Muscle layer of colon (tissue), 2 donors: ENCODE measurements around the gene GLUD1.
"Not testable (repeated sequence)": the region's sequence is repeated elsewhere in the genome, so short reads cannot be mapped to it uniquely, and the experiment has no call there.

ENCODE experiments used
- H3K27ac ChIP-seq: one replicate; pipeline ENCODE4 v1.7.0; 2013; ENCODE audit warnings: low read depth, mild to moderate bottlenecking, low read length, moderate library complexity
- H3K27me3 ChIP-seq, 2 donors: one replicate each; pipeline ENCODE4 v1.7.0; 2013; ENCODE audit warnings: low read length in 2 of 2, mild to moderate bottlenecking in 2 of 2; ENCODE audit not compliant: insufficient read depth in 2 of 2, control insufficient read depth in 1 of 2
- H3K36me3 ChIP-seq: one replicate; pipeline ENCODE4 v1.7.0; 2013; ENCODE audit warnings: mild to moderate bottlenecking, low read length; ENCODE audit not compliant: insufficient read depth
- H3K4me1 ChIP-seq: one replicate; pipeline ENCODE4 v1.7.0; 2013; ENCODE audit warnings: mild to moderate bottlenecking, low read length; ENCODE audit not compliant: insufficient read depth
- H3K4me3 ChIP-seq, 2 donors: one replicate each; pipeline ENCODE4 v1.7.0; 2013; ENCODE audit warnings: low read length in 2 of 2, low read depth in 1 of 2, mild to moderate bottlenecking in 1 of 2, moderate library complexity in 1 of 2
- H3K9ac ChIP-seq: one replicate; pipeline ENCODE4 v1.7.0; 2013; ENCODE audit warnings: low read length
- H3K9me3 ChIP-seq: one replicate; pipeline ENCODE4 v1.7.0; 2013; ENCODE audit warnings: mild to moderate bottlenecking, low read length
- donor health status: abdominal sarcoma.
- donor health status: Adenocarcinoma of cecum.

The GLUD1 gene

DNA sequence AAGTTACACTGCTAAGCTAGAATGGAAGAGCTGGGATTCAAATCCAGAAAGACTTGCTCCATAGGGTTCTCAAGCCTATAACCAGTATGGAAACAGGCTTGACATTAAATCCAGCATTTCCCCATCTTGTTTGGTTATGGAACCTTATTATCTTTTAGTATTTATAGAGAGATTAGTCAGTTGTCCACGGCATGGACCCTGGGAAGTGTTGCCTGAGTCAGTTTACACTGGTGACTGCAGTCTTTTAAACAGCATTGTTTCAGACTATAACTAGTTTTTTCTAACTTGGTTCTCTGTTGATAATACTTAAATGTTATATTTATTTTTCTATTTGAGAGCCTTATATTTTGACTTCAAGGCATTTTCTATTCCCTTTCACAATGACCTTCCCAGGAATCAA, 23.5 kb upstream of the GLUD1 start:
- not testable (repeated sequence) for H3K9me3 ChIP-seq, H3K27ac ChIP-seq, H3K4me3 ChIP-seq, H3K36me3 ChIP-seq, H3K4me1 ChIP-seq, H3K27me3 ChIP-seq, H3K9ac ChIP-seq

DNA sequence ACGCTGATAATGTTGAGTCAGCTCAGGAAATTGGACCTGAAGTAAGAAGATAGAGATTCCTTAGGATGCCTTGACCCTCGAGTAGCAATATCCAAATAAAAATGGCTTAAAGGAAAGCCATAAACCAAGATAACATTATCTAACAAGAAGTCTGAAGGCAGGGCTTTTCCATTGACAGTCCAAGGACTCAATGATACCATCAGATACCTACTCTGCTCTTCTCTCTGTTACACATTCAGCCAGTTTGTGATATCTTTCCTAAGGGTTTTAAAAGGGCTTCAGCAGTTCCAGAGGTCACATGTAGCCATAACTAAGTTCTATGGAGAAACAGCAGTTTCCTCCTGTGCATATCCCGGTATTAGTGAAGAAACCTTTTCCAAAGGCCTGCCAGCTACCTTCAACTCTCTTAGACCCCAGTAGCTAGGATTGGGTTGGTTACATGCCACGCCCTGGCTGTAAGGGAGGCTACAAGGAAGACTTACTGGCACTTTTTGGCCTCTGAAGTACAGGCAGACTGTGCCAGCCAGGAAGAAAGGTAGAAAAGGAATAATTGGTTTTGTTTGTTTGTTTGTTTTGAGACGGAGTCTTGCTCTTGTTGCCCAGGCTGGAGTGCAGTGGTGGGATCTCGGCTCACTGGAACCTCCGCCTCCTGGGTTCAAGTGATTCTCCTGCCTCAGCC, 10.9 kb upstream of the GLUD1 start:
- no peak overlapping the region for H3K4me3 ChIP-seq
- no peaks in the 10 kb centered on the region for H3K4me1 ChIP-seq
- no peak overlapping the region for H3K27ac ChIP-seq
- no peaks in the 10 kb centered on the region for H3K9me3 ChIP-seq
- no peaks in the 10 kb centered on the region for H3K27me3 ChIP-seq
- H3K9ac ChIP-seq: no peak overlapping the region
- H3K36me3 ChIP-seq: peaks cover 4% of the 10 kb centered on the region

DNA sequence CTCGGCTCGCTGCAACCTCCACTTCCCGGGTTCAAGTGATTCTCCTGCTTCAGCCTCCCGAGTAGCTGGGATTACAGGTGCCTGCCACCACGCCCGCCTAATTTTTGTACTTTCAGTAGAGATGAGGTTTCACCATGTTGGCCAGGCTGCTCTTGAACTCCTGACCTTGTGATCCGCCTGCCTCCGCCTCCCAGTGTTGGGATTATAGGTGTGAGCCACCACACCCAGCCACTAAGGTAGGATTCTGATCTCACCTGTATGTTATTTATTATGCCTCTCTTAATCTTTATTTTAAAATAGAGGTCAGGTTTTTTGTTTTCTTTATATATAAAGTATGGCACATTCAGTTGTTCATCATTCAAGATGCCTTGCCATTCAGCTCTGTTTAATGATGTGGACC, 10.1 kb upstream of the GLUD1 start:
- H3K27me3 ChIP-seq, H3K36me3 ChIP-seq: not testable (repeated sequence)

DNA sequence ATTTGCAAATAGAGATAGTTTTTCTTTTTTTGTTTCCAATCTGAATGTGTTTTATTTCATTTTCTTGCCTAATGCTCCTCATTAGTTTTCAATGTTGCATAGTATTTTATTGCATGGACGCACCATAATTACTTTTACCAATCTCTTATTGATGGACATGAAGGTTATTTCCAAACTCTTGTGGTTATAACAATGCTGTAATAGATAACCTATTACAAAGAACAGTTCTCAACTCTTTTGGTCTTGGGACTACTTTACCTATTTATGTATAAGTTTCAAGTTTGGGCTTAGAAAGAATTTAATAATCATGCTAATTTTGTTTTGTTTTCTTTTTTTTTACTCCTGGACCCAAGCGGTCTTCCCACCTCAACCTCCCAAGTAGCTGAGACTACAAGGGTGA, 7.4 kb upstream of the GLUD1 start:
- Histone ChIP-seq H3K9me3 (no peaks in the 10 kb centered on the region), H3K36me3 (no peaks in the 10 kb centered on the region), H3K4me3 (no peak overlapping the region)

More for the DNA sequence above, 10.1 kb upstream of the GLUD1 start:
- H3K9me3 ChIP-seq, H3K4me1 ChIP-seq, H3K4me3 ChIP-seq, H3K27ac ChIP-seq, H3K9ac ChIP-seq: not testable (repeated sequence)

DNA sequence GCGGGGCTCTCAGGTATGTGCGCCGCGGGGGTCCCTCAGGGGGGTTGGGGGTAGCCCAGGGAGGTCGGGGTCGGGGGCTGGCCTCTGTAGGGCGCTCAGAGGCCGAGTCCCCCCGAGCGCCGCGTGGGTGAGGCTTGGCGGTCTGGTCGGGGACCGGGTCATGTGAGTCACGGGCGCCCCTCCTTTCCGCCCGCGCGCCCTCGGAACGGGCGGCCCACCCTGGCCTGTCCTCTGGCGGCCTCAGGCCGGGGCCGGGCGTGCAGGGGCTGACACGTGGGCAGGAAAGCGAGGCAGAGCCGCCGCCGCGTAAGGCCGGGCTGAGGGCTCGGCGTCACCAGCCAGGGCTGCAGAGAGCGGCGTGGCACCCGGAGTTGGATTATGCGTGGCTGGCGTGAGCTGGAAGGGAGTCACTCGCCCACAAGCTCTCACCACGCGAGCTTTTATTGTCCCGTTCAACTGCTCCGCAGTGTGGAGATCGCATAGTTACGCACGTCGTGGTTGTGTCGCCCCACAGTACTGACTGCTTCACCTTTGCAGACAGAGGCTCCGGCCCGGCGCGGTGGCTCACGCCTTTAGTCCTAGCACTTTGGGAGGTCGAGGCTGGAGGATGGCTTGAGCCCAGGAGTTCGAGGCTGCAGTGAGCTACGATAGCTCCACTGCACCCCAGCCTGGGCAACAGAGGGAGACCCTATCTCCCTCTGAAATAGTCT, 748 bp upstream of the GLUD1 start:
- no peaks in the 10 kb centered on the region for H3K36me3 ChIP-seq
- no peaks in the 10 kb centered on the region for H3K27me3 ChIP-seq
- peak overlapping the region; percentile 61 to 68 for H3K4me3 ChIP-seq
- no peak overlapping the region for H3K9ac ChIP-seq
- peaks cover 26% of the 10 kb centered on the region for H3K4me1 ChIP-seq
- H3K9me3 ChIP-seq: no peaks in the 10 kb centered on the region
- H3K27ac ChIP-seq: peak overlapping the region; percentile 91

More for the DNA sequence above, 7.4 kb upstream of the GLUD1 start:
- H3K4me1 ChIP-seq: no peaks in the 10 kb centered on the region
- no peak overlapping the region for H3K27ac ChIP-seq
- H3K9ac ChIP-seq: no peak overlapping the region
- no peaks in the 10 kb centered on the region for H3K27me3 ChIP-seq

DNA sequence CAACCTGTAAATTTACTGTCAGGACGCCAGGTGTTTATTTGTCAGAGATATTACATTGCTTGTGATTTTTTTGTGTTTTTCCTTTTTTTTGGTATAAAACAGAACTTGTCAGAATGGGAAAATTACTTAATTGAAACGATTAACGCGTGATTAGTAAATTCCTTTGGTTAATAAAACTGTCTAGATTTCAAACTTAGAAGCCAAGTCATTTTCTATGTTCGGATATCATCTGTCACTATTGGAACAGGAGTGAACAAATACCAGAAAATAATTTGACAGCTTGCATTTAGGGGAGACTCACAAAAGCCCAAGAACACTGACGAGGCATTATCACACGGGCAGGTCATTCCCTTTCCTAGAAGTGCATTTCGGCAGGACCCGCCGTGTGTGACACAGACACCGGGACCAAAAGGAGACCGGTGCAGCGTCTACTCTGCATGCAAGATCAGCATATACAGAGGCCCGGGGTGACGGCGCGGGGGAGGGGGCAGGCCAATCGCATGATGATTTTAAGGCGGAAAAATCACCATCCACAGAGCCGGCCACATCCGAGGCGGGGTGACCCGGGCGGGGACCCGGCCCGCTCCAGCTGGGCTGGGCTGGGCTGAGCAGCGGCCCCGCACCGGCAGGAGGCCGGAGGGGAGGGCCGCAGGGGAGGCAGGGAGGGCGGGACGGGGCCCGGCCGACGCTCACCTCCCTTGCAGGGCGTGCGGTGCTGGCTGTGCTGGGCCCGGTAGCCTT, 841 bp downstream of the GLUD1 start:
- Histone ChIP-seq H3K27ac (peak overlapping the region; percentile 95), H3K4me1 (peaks cover 26% of the 10 kb centered on the region), H3K9ac (peak overlapping the region; percentile 27), H3K36me3 (no peaks in the 10 kb centered on the region), H3K4me3 (peak overlapping the region; percentile 72 to 78), H3K27me3 (no peaks in the 10 kb centered on the region), H3K9me3 (no peaks in the 10 kb centered on the region)

DNA sequence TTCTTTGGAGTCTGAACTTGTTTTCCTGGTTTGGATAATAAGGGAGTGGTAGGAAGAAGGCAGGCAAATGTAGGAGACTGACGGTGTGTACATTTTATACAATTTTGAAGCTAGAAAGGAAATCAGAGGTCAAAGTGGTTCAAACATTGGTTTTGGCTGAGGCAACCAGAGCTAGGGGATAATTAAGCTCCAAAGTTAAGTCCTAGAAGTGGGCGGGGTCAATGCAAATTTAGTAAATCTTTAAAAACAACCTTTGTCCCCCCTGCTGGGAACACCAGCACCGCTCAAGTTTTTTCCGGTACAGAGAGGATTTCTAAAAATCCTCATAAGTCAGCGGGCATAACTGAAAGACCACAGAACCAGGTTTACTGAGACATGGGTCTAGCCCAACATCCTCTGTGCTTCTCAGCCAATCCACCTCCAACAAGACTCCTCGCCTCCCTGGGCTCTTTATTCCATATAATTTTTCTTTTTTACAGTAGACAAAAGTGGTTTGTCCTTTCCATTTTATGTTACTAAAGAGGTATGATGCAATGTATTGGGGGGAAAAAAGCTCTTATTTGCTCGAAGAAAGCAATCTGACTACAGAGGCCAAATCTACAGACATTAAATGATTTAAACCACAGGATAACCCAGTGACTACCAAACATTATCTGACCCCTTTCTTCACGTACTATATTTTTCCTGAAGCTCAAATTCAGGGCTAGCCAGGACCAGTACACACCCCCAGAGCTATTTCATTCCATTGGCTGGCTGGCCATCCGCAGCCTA, 1.6 kb downstream of the GLUD1 start:
- H3K4me1 ChIP-seq: peaks cover 26% of the 10 kb centered on the region
- H3K4me3 ChIP-seq: peak overlapping the region; percentile 72 to 78
- no peaks in the 10 kb centered on the region for H3K27me3 ChIP-seq
- H3K27ac ChIP-seq: peak overlapping the region; percentile 95
- H3K36me3 ChIP-seq: no peaks in the 10 kb centered on the region
- peak overlapping the region; percentile 27 for H3K9ac ChIP-seq
- no peaks in the 10 kb centered on the region for H3K9me3 ChIP-seq

DNA sequence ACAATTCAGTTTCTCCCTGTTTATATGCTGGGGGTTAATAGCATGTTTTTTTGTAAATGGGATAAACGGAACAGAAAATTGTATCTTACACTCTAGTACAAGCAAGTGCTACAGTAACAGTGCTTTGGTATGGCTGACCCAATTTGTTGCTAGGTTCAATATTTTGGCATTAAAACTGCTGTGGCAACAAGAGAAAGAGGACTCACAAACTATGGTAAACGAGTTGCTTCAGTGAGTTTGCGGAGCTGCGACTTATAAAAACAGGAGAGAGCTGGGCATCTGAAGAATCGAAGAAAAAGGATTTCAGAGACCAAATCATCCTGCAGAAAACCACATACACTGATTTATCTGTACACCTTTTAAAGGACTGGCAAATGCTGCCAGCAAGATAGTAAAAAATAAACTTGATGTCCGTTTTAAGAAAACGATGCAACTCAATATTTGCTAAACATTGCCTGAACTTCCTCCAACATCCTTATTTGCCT, 2.2 kb downstream of the GLUD1 start:
- no peaks in the 10 kb centered on the region for H3K9me3 ChIP-seq
- H3K4me3 ChIP-seq: peak overlapping the region; percentile 72 to 78
- H3K9ac ChIP-seq: peak overlapping the region; percentile 27
- H3K4me1 ChIP-seq: peaks cover 26% of the 10 kb centered on the region
- no peaks in the 10 kb centered on the region for H3K27me3 ChIP-seq
- H3K27ac ChIP-seq: no peak overlapping the region
- H3K36me3 ChIP-seq: no peaks in the 10 kb centered on the region

DNA sequence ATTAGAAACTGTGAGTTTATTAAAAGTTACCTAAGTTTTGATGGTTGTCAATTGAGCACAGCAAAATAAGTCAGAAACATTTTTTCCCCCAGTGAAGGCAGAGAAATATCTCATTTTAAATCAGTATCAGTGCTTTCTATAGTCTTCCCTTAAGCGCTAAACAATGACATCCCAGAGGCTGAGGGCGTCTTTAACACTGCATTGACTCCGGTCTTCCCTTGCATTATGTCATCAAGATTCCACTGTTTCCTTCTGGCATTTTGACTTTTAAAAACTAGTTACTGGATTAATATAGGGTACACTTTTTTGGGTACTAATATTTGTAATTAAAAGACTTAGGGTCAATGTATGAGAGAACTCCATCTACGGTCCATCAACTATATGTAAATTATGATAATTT, 3.9 kb downstream of the GLUD1 start:
- Histone ChIP-seq H3K27ac (no peak overlapping the region), H3K4me1 (peaks cover 20% of the 10 kb centered on the region), H3K4me3 (no peak overlapping the region), H3K9ac (no peak overlapping the region), H3K27me3 (no peaks in the 10 kb centered on the region), H3K9me3 (no peaks in the 10 kb centered on the region), H3K36me3 (no peaks in the 10 kb centered on the region)

DNA sequence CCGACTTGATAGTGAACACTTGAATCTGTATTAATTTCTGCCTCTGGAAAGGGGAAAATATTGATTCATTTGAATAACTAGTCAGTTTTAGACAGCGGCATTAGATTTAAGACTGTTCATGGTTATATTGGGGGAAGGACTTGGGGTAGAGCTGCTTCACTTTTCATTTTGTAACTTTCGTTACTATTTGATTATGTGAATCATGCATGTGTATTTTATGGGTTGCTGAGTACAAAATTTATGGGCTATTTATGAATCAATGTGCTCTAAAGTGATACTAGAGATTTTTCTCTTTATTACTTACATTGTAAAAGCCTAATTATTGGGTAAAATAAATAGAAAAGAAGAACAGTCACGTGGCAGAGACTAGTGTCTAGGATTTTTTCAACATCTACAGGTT, 4.9 kb downstream of the GLUD1 start:
- H3K9ac ChIP-seq: no peak overlapping the region
- H3K4me3 ChIP-seq: no peak overlapping the region
- H3K27ac ChIP-seq: no peak overlapping the region
- H3K36me3 ChIP-seq: no peaks in the 10 kb centered on the region
- no peaks in the 10 kb centered on the region for H3K9me3 ChIP-seq
- peaks cover 24% of the 10 kb centered on the region for H3K4me1 ChIP-seq
- no peaks in the 10 kb centered on the region for H3K27me3 ChIP-seq

DNA sequence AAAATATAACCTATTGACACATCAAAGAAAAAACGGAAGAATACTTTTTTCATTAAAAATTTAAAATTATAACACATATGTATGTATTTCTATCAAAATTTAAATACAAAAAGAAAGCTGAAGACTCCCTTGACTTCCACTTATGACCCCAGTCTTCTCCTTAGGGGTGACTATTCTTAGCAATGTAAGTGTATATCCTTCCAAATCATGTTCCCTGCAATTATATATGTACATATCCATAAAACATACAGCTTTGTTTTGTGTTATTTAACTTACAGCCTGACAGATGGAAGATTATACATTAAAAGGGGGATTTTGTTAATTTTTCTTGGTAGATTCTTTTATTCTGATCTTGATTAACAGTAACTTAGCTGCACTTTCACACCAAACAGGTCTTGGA, 9.1 kb downstream of the GLUD1 start:
- Histone ChIP-seq H3K27ac (no peak overlapping the region), H3K9me3 (no peaks in the 10 kb centered on the region), H3K9ac (no peak overlapping the region), H3K27me3 (no peaks in the 10 kb centered on the region), H3K4me3 (no peak overlapping the region), H3K36me3 (no peaks in the 10 kb centered on the region), H3K4me1 (peaks cover 11% of the 10 kb centered on the region)
